GM18520 (cell line): ENCODE measurements around the gene NFATC1.
A peak's percentile ranks its signal among the peaks of the same experiment; 100 is the strongest.

ENCODE experiments used
- ATAC-seq: cut with Tn5 transposase; IDR thresholded peaks from one replicate; pipeline ENCODE4 v1.9.1; 2021; ENCODE audit not compliant: unreplicated experiment

The NFATC1 gene

DNA sequence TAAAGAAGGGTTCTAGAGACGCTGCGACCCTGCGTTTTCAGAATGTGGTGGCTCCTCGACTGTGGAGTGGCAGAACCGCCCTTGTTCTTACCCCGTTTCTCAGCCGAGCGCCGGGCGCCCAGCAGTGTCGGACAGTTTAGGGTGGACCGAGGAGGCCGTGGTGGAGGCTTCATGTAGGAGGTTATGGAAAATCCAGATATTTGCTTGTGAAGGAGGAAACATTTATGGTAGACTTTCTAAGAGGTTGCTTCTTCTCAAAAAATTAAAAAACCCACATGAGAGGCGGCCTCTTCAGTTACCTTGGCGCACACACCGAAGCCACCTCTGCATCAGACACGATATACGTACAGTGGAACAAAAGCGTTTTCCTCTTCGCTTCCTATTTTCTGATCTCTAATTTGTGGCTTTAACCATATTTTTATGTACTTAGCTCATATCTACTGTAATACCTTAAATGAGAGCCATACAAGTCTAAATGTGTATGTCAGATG is 120.8 kb downstream of the NFATC1 start:
- ATAC-seq: no peak

- no peak for ATAC-seq
Measured at GRCh38 chr18:79517341-79517740, 121.6 kb downstream of the NFATC1 start.

- no peak for ATAC-seq
Measured at GRCh38 chr18:79518028-79518682, 122.4 kb downstream of the NFATC1 start.

DNA sequence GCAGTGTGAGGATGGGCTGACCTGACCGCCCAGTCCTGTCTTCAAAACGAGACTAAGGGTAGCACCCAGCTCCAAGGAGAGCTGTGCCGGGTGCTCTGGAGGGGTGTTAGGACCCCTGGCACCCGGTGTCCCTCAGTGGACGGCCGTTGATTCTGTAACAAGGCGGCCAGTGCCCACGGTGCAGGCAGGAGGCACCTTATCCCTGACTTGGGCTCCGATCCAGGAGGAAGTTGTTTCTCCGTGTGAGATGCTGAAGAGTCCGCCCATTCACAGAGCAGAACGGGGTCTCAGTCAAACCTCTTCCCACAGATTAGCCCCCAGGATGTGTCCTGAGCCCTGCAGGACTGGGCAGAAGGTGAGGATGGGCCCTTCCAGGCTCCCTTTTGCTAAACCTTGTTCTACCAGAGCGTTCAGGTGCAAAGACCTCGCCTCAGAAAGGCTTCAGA is 123.0 kb downstream of the NFATC1 start:
- no peak for ATAC-seq

- no peak for ATAC-seq
Measured at GRCh38 chr18:79519751-79520477, 124.2 kb downstream of the NFATC1 start.

DNA sequence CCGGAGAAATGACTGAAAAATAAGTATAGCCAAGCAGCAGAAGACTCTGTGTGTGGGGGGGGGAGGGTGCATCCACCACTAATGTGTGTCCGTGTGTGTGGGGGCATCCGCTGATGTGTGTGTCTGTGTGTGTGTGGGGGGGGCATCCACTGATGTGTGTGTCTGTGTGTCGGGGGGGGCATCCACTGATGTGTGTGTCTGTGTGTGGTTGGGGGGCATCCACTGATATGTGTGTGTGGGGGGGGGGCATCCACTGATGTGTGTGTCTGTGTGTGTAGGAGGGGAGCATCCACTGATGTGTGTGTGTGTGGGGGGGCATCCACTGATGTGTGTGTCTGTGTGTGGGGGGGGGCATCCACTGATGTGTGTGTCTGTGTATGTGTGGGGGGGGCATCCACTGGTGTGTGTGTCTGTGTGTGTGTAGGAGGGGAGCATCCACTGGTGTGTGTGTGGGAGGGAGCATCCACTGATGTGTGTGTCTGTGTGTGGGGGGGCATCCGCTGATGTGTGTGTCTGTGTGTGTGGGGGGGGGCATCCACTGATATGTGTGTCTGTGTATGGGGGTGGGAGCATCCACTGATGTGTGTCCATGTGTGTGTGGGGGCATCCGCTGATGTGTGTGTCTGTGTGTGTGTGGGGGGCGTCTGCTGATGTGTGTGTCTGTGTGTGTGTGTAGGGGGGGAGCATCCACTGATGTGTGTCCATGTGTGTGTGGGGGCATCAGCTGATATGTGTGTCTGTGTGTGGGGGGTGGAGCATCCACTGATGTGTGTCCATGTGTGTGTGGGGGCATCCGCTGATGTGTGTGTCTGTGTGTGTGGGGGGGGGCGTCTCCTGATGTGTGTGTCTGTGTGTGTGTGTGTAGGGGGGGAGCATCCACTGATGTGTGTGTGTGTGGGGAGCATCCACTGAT is 125.0 kb downstream of the NFATC1 start:
- no peak for ATAC-seq

- no peak for ATAC-seq
Measured at GRCh38 chr18:79521416-79522205, 125.9 kb downstream of the NFATC1 start.

GRCh38 chr18:79522451-79523205 is 126.9 kb downstream of the NFATC1 start:
- no peak for ATAC-seq

DNA sequence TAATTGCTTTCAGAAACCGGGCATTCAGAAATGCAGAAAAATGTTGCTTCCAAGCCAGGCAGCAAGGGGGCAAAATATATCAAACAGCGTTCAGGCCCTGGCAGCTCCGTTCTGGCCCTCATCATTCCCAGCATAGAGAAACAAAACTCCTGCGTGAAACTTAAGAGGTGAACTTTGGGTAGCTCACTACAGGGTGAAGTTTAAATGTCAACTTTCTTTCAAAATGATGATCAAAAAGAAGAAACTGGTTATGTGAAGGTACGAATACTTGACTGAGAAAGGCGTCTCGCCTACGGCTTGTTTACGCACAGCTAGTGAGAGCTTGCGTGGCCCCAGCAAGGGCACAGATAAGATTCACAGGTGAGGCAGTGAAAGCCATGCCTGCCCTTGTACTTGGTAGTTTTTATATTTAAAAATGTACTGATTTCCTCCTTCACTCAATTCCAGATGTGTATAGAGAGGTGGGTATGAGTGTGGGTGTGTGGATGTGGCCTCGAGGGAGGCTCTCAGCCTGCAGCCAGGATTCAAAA is 127.5 kb downstream of the NFATC1 start:
- peak; percentile 38 for ATAC-seq

GRCh38 chr18:79523736-79524180 is 128.0 kb downstream of the NFATC1 start:
- ATAC-seq: peak; percentile 57

- peak; percentile 13 for ATAC-seq
Measured at GRCh38 chr18:79524181-79525078, 128.7 kb downstream of the NFATC1 start.

DNA sequence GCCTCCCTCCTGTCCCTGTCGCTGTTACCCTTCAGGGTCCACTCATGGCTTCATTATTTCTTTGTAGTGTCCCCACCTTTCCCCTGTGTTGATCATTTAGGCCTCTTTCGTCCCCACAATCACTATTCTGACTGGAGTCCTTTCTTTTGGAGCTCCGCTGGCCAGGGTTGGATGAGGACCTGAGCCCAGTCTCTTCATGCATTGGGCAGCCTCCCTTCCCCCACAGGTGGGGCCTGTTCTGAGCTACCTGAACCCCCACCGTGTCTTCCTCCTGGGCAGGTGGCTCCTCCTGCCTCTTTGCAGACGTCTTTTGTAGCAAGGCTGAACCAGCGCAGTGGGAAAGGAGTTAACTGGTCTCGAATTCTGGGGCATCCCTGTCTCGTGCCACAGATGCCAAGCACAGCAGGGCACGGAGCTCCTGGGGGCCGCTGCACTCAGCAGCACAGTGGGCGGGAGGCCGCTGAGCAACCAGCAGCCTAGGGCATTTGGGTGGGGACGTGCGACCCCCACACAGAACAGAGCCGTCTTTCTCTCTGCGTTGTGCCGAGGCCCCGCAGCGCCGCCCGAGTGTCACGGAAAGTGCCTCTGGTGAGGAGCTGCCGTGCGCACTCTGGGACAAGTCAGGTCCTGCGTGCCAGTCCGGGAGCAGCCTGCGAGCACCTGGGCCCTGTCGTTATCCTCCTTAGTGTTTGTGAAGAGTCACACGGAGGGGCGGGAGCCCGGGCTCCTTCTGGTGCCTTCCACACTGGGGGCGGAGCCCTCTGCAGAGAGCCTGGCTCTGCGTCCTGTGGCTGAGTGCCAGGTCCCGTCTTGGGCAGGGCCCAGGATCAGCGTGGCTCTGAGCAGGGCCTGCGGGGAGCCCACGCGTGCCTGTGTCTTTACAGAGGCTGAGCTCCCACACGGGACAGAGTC is 130.1 kb downstream of the NFATC1 start:
- ATAC-seq: no peak

DNA sequence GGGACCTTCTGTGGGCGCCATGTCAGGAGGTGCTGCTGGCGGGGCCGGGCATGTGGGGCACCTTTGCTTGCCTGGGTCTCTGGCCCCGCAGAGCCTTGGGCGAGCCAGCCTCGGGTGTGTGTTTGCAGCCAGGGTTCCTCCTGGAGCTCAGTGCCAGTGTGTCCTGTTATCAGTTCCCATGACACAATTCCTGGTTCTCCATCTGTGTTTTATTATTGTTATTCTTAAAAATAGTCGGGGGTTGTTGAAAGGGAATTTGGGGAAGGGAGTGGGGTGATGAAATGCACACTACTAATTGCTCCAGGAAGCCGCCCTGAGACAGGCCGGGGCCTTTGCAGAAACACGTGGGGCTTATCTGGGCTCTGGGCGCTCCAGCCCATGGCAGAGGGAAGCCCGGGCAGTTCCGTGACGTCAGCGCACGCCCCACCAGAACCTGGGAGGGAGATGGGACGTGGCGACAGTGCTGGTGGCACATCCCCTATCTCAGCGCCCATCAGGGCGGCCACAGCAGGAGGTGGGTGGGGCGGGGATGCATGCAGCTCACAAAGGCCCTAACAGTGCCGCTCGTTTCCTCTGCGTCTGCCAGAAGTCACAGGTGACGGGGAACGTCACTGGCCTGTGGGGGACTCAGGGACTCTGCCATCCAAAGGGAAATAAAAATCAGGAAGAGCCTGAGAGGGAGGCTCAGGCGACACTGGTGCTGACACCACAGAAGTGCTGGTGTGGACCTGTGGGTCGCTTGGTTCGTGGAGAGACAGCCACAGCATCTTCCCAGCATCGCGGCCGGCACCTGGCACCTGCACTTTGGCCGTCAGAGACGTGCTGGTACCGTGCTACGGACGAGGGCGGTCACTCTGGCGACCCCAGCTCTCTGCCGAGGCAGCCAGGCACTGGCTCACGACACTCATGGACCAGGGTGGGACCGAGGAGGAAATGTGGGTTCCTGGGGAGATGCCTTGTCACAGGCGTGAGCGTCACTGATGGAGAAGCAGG is 131.0 kb downstream of the NFATC1 start:
- ATAC-seq: no peak

GRCh38 chr18:79527656-79528315 is 132.1 kb downstream of the NFATC1 start:
- ATAC-seq: no peak

- no peak for ATAC-seq
Measured at GRCh38 chr18:79528316-79528695, 132.6 kb downstream of the NFATC1 start.

GRCh38 chr18:79528846-79529245 is 133.1 kb downstream of the NFATC1 start:
- no peak for ATAC-seq
